Kidney (tissue), 14 donors: ENCODE data around the gene CLK2. TPM values are rescaled to one million over a fixed set of nuclear protein-coding genes. Genes with fewer than 3 reads are reported as not detected.

Source experiments
- DNase-seq, 5 donors: peaks; one replicate each; pipeline ENCODE4 v3.0.0-alpha.2; 2013 to 2020
- FAIRE-seq: peaks from 2 replicates; lab custom pipeline; 2012; peaks lifted over from hg19 to GRCh38; lab: Jason Lieb, UNC
- H3K27ac ChIP-seq, 2 donors: one replicate each; pipeline ENCODE4 v1.7.0; 2013; ENCODE audit warnings: low read depth in 2 of 2, low read length in 2 of 2, inconsistent platforms in 1 of 2
- H3K27me3 ChIP-seq: one replicate; pipeline ENCODE4 v1.7.1; 2013; ENCODE audit warnings: low read length, inconsistent platforms; ENCODE audit not compliant: control insufficient read depth, insufficient read depth
- H3K36me3 ChIP-seq, 3 donors: one replicate each; pipeline versions ENCODE4 v1.7.0 to v1.7.1; 2013; ENCODE audit warnings: low read length in 3 of 3, control low read depth in 1 of 3, inconsistent platforms in 1 of 3; ENCODE audit not compliant: insufficient read depth in 3 of 3, control insufficient read depth in 2 of 3
- H3K4me1 ChIP-seq, 3 donors: one replicate each; pipeline versions ENCODE4 v1.7.0 to v1.7.1; 2013; ENCODE audit warnings: low read length in 3 of 3, inconsistent platforms in 1 of 3, low read depth in 1 of 3; ENCODE audit not compliant: control insufficient read depth in 2 of 3, insufficient read depth in 2 of 3
- H3K4me3 ChIP-seq, 3 donors: one replicate each; pipeline versions ENCODE4 v1.7.0 to v1.8.1; 2013; ENCODE audit warnings: low read length in 3 of 3, control low read depth in 1 of 3, inconsistent platforms in 1 of 3
- H3K9ac ChIP-seq, 3 donors: one replicate each; pipeline versions ENCODE4 v1.7.0 to v1.7.1; 2013; ENCODE audit warnings: low read length in 3 of 3, control low read depth in 1 of 3, inconsistent platforms in 1 of 3
- H3K9me3 ChIP-seq, 3 donors: one replicate each; pipeline versions ENCODE4 v1.7.0 to v1.7.1; 2013; ENCODE audit warnings: low read length in 3 of 3, control low read depth in 1 of 3, inconsistent platforms in 1 of 3; ENCODE audit not compliant: control insufficient read depth in 2 of 3, insufficient read depth in 1 of 3
- intact Hi-C: fragments of 100-400 bp; cut with DNase I; formaldehyde crosslinking; loops from one replicate; pipeline ENCODE4 v1.11.1; 2022
- polyA plus RNA-seq: library from polyadenylated mRNA; stranded (reverse); fragments of 350-450 nt; fragmentation: Illumina TruSeq; extraction: RNeasy Lipid Tissue Mini Kit (QIAGEN cat#74804); gene quantifications from one replicate; pipeline ENCODE4 v1.2.3, GENCODE V29; 2014; ENCODE audit warnings: low read depth, low replicate concordance; ENCODE audit not compliant: insufficient read depth
- total RNA-seq: library from RNA; stranded (reverse); fragmentation: NEBNext Ultra II Directional; extraction: Animal tissue kit (Norgen Biotek cat#: 25700); gene quantifications from one replicate; pipeline ENCODE4 v1.2.1, GENCODE V29; 2021
- TF ChIP-seq, protein P1 (sequence below): IDR thresholded peaks from 3 replicates; pipeline ENCODE4 v1.5.1; 2012; ENCODE audit warnings: mild to moderate bottlenecking, moderate library complexity, borderline replicate concordance; ENCODE audit not compliant: insufficient read depth; ENCODE audit errors: extremely low read depth
- donor health status: control.
- donor health status: control.
- donor health status: control.
- donor health status: control.
- donor health status: control.
- donor health status: DM: yes; HTN: yes; CAD: no.
- donor health status: Normal renal cell carcinoma (clear cell type).

CLK2 gene
- total and polyA plus RNA-seq, 2 donors from 2014 or later: 28.9 to 59.7 TPM

DNA sequence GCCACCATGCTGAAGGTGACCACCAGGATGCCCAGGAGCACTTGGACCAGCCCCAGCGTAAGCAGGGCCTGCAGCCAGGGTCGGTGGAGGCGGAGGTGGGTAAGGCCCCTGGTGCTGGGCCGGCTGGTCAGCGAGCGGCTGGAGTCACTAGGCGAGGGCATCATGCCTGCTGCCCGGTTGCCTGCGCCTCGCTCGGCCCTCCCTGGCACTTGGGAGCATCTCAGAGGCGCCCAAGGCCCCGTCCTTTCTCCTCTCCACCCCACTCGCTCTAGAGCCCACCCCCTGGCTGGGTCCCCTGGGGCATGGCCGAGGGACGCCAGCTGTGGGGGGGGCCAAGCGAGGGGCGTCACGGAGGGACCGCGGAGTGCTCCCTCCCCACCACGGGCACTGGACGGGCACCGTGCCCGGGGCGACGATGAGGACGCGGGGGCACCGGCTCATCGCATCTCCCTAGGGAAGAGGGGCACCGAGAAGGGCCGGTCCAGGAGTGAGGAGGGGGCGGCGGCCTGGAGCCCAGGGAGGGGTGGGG, 18.5 kb downstream of the CLK2 start:
- Histone ChIP-seq H3K4me1 (peaks cover 0 to 19% (median 12%) of the 10 kb centered on the region in 3 donors), H3K9me3 (no peaks in the 10 kb centered on the region), H3K36me3 (peaks cover 0 to 5% (median 4%) of the 10 kb centered on the region in 3 donors), H3K27me3 (no peaks in the 10 kb centered on the region), H3K27ac (peak overlapping the region; percentile 96 to 98), H3K4me3 (peak overlapping the region; percentile 68 to 76 (median 71)), H3K9ac (peak overlapping the region in 2 of 3 donors; percentile 22 to 85)
- no peak for FAIRE-seq
- intact Hi-C loops: no loop called here
- peak in 4 of 5 donors; percentile 26 to 86 (median 62) for DNase-seq
- TF ChIP-seq, protein P1, sequence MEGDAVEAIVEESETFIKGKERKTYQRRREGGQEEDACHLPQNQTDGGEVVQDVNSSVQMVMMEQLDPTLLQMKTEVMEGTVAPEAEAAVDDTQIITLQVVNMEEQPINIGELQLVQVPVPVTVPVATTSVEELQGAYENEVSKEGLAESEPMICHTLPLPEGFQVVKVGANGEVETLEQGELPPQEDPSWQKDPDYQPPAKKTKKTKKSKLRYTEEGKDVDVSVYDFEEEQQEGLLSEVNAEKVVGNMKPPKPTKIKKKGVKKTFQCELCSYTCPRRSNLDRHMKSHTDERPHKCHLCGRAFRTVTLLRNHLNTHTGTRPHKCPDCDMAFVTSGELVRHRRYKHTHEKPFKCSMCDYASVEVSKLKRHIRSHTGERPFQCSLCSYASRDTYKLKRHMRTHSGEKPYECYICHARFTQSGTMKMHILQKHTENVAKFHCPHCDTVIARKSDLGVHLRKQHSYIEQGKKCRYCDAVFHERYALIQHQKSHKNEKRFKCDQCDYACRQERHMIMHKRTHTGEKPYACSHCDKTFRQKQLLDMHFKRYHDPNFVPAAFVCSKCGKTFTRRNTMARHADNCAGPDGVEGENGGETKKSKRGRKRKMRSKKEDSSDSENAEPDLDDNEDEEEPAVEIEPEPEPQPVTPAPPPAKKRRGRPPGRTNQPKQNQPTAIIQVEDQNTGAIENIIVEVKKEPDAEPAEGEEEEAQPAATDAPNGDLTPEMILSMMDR: no peak

DNA sequence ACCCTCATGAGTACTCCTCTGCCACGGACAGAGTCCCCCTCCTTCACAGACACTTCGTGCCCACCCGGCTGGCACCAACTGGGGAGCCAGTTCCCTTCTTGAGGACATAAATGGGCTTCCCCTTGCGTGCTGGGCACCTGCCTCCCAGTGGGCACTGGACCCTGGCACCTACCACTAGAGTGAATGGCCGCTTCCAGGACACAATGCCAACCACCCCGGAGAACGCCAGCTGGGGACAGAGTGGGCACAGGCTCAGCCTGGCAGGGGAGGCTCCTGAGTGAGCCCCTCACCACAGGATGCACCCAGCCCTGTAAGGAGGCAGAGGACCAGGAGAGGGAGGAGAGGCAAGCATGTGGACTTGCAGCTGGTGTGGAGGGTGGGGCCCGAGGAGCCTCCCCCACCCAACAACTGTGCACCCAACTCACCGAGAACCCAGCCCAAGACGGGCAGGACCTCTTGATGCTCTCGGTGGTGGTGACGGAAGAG, 19.0 kb downstream of the CLK2 start:
- intact Hi-C loops: no loop called here
- H3K27ac ChIP-seq: no peak overlapping the region
- TF ChIP-seq, protein P1: no peak

DNA sequence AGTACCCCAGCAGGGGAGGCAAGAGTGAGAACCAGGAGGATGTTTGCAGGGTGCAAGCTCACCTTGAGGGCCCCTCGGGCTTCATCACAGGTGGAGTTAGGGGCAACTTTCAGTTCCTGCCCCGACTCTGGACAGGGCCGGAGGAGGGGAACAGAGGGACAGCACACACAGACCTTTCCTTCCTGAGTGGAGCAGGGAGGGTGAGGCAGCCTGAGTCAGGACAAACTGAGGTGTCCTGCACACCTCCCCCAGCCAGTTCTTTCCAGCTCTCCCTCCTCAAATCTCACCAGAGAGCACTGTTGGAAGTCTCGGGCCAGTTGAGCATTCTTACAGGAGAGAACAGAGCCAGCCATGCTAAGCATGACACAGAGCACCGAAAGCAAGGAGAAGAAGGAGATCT, 19.5 kb downstream of the CLK2 start:
- FAIRE-seq (no peak), DNase-seq (peak in 1 of 5 donors; percentile 60)
- peak overlapping the region in 1 of 3 donors; percentile 71 for H3K4me3 ChIP-seq
- H3K4me1 ChIP-seq: peaks cover 0 to 19% (median 12%) of the 10 kb centered on the region in 3 donors
- no peaks in the 10 kb centered on the region for H3K9me3 ChIP-seq
- H3K27me3 ChIP-seq: no peaks in the 10 kb centered on the region
- intact Hi-C loops: no loop called here
- peak overlapping the region in 1 of 3 donors; percentile 85 for H3K9ac ChIP-seq
- TF ChIP-seq, protein P1: no peak
- H3K27ac ChIP-seq: no peak overlapping the region
- peaks cover 0 to 4% (median 4%) of the 10 kb centered on the region in 3 donors for H3K36me3 ChIP-seq

More for the DNA sequence above, 19.0 kb downstream of the CLK2 start:
- H3K4me3 ChIP-seq: peak overlapping the region; percentile 46 to 71 (median 56)
- FAIRE-seq: no peak
- peak overlapping the region in 2 of 3 donors; percentile 22 to 85 for H3K9ac ChIP-seq
- H3K27me3 ChIP-seq: no peaks in the 10 kb centered on the region
- H3K9me3 ChIP-seq: no peaks in the 10 kb centered on the region
- DNase-seq: peak in 1 of 5 donors; percentile 74
- H3K4me1 ChIP-seq: peaks cover 0 to 19% (median 12%) of the 10 kb centered on the region in 3 donors
- peaks cover 0 to 5% (median 4%) of the 10 kb centered on the region in 3 donors for H3K36me3 ChIP-seq
